Measurements from ENCODE around the gene CCDC27.

Gene CCDC27

DNA sequence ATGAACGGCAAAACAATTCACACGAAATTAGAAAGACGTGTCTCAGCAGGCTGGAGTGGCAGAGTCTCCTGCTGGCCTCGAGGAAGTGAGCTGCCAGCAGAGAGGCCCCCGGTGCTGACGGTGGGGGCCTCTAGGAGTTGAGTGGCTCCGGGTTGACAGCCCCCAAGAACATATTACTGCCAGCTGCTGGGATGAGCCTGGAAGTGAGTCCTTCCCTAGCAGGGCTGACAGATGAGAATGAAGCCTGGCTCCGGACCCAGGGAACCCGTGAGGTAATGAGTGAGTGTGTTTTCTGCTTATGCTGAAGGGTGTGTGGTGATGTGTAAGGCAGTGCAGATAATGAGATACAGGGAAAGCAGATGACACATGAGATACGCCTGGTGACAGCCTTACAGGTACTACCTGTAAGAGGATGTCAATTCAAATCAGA, 67.5 kb downstream of the CCDC27 start:
- DNase-seq (ENCODE audit: low read depth in 1 of 2, low spot score in 1 of 2) = no peak
- Histone ChIP-seq H3K27me3 (ENCODE audit: insufficient read depth, poor library complexity, severe bottlenecking) (no peaks in the 10 kb centered on the region), H3K27ac (replicated peaks) (no peak overlapping the region), H3K4me3 (replicated peaks; ENCODE audit: insufficient read depth, low read length) (no peak overlapping the region)
- TF ChIP-seq POLR2AphosphoS5 (IDR thresholded peaks at IDR 0.05; ENCODE audit: low read depth) (no peak), SPI1 (IDR thresholded peaks at IDR 0.05; ENCODE audit: borderline replicate concordance, low read depth) (no peak), GABPA (IDR thresholded peaks at IDR 0.05; ENCODE audit: low read depth) (no peak)
- TF ChIP-seq, protein P1, sequence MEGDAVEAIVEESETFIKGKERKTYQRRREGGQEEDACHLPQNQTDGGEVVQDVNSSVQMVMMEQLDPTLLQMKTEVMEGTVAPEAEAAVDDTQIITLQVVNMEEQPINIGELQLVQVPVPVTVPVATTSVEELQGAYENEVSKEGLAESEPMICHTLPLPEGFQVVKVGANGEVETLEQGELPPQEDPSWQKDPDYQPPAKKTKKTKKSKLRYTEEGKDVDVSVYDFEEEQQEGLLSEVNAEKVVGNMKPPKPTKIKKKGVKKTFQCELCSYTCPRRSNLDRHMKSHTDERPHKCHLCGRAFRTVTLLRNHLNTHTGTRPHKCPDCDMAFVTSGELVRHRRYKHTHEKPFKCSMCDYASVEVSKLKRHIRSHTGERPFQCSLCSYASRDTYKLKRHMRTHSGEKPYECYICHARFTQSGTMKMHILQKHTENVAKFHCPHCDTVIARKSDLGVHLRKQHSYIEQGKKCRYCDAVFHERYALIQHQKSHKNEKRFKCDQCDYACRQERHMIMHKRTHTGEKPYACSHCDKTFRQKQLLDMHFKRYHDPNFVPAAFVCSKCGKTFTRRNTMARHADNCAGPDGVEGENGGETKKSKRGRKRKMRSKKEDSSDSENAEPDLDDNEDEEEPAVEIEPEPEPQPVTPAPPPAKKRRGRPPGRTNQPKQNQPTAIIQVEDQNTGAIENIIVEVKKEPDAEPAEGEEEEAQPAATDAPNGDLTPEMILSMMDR (IDR thresholded peaks at IDR 0.05; ENCODE audit: insufficient read depth, low read length) = no peak
- TF ChIP-seq, protein P2, sequence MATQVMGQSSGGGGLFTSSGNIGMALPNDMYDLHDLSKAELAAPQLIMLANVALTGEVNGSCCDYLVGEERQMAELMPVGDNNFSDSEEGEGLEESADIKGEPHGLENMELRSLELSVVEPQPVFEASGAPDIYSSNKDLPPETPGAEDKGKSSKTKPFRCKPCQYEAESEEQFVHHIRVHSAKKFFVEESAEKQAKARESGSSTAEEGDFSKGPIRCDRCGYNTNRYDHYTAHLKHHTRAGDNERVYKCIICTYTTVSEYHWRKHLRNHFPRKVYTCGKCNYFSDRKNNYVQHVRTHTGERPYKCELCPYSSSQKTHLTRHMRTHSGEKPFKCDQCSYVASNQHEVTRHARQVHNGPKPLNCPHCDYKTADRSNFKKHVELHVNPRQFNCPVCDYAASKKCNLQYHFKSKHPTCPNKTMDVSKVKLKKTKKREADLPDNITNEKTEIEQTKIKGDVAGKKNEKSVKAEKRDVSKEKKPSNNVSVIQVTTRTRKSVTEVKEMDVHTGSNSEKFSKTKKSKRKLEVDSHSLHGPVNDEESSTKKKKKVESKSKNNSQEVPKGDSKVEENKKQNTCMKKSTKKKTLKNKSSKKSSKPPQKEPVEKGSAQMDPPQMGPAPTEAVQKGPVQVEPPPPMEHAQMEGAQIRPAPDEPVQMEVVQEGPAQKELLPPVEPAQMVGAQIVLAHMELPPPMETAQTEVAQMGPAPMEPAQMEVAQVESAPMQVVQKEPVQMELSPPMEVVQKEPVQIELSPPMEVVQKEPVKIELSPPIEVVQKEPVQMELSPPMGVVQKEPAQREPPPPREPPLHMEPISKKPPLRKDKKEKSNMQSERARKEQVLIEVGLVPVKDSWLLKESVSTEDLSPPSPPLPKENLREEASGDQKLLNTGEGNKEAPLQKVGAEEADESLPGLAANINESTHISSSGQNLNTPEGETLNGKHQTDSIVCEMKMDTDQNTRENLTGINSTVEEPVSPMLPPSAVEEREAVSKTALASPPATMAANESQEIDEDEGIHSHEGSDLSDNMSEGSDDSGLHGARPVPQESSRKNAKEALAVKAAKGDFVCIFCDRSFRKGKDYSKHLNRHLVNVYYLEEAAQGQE (IDR thresholded peaks at IDR 0.05; ENCODE audit: insufficient replicate concordance, low read depth) = no peak

DNA sequence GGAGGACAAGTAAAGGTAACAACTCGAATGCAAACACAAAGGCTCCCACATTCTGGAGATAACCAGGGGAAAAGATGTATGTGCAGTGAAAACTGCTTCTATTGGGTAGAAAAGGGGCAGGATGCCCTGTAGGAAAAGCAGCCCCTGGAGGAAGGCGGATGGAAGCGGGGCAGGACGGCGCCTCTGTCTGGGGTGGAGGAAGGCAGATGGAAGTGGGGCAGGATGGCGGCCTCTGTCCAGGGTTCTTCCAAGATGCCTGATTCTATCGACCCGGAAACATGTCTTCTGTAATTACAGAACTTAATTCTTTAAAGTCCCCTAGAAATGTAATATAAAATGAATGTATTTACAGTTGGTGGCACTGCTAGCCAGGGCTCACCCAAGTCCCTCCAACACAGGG, 68.1 kb downstream of the CCDC27 start:
- no peak overlapping the region for H3K4me3 ChIP-seq (replicated peaks; ENCODE audit: insufficient read depth, low read length)
- no peaks in the 10 kb centered on the region for H3K27me3 ChIP-seq (ENCODE audit: insufficient read depth, poor library complexity, severe bottlenecking)
- H3K27ac ChIP-seq (replicated peaks) = no peak overlapping the region
- DNase-seq (ENCODE audit: low read depth in 1 of 2, low spot score in 1 of 2) = no peak
- TF ChIP-seq POLR2AphosphoS5 (IDR thresholded peaks at IDR 0.05; ENCODE audit: low read depth) (no peak), SPI1 (IDR thresholded peaks at IDR 0.05; ENCODE audit: borderline replicate concordance, low read depth) (no peak), GABPA (IDR thresholded peaks at IDR 0.05; ENCODE audit: low read depth) (no peak)
- TF ChIP-seq, protein P2 (IDR thresholded peaks at IDR 0.05; ENCODE audit: insufficient replicate concordance, low read depth) = no peak
- TF ChIP-seq, protein P1 (IDR thresholded peaks at IDR 0.05; ENCODE audit: insufficient read depth, low read length) = no peak

DNA sequence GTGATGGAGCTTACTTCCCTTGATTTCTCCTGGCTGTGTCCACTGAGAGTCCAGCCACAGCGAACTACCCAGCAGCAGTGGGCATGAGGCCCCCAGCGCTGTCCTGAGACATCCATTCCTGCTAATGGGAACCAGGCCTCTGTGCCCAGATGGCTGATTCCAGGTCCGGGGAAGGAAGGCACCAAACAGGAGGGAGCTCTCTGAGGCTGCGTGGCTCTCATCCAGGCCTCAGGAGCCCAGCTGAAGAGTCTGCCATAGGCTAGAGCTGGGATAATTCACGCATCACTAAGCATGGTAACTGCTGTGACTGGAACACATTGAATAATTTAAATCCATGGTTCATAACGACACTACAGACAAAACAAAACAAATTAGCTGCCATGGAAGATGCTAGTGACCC, 68.8 kb downstream of the CCDC27 start:
- H3K27me3 ChIP-seq (ENCODE audit: insufficient read depth, poor library complexity, severe bottlenecking) = no peaks in the 10 kb centered on the region
- TF ChIP-seq, protein P1 (IDR thresholded peaks at IDR 0.05; ENCODE audit: insufficient read depth, low read length) = no peak
- no peak for TF ChIP-seq POLR2AphosphoS5 (IDR thresholded peaks at IDR 0.05; ENCODE audit: low read depth)
- no peak for DNase-seq (ENCODE audit: low read depth in 1 of 2, low spot score in 1 of 2)
- no peak overlapping the region for H3K4me3 ChIP-seq (replicated peaks; ENCODE audit: insufficient read depth, low read length)
- no peak overlapping the region for H3K27ac ChIP-seq (replicated peaks)

Measured in HL-60 (cell line).